NT2/D1 (cell line): ENCODE results near the gene ZNF629.

ENCODE experiments used
- SUZ12 ChIP-seq: IDR thresholded peaks from 2 replicates; pipeline ENCODE4 v1.6.1; 2011; ENCODE audit not compliant: insufficient read length, insufficient read depth; ENCODE audit errors: extremely low read depth
- YY1 ChIP-seq: IDR thresholded peaks from 2 replicates; pipeline ENCODE4 v1.6.1; 2011; ENCODE audit not compliant: insufficient read length, insufficient read depth
- ZNF274 ChIP-seq: IDR thresholded peaks from 2 replicates; pipeline ENCODE4 v1.6.1; 2011; ENCODE audit warnings: mild to moderate bottlenecking, low read depth, low read length

GRCh38 chr16:30747799-30748633 is 39.0 kb downstream of the ZNF629 start, which contains the start of gene PHKG2:
- TF ChIP-seq YY1 (no peak), ZNF274 (no peak), SUZ12 (no peak)
